KMS-11 (cell line): Measurements from ENCODE around the gene OAF.
"Not testable (repeated sequence)": the region's sequence is repeated elsewhere in the genome, so short reads cannot be mapped to it uniquely, and the experiment has no call there.

ENCODE experiments used
- H2AFZ ChIP-seq: fragments of 200-600 bp; sonication (generic); 2 replicates; pipeline ENCODE4 v1.6.1; 2016; ENCODE audit warnings: antibody characterized with exemption, mixed run types, low read depth
- H3K27ac ChIP-seq: fragments of 200-600 bp; sonication (generic); 2 replicates; pipeline ENCODE4 v1.6.1; 2016; ENCODE audit warnings: mild to moderate bottlenecking, mixed run types
- H3K27me3 ChIP-seq: fragments of 200-600 bp; sonication (generic); 2 replicates; pipeline ENCODE4 v1.6.1; 2017; ENCODE audit warnings: mild to moderate bottlenecking, low read depth, mixed run types, moderate library complexity; ENCODE audit not compliant: insufficient read depth
- H3K36me3 ChIP-seq: fragments of 200-600 bp; sonication (generic); 2 replicates; pipeline ENCODE4 v1.6.1; 2017; ENCODE audit warnings: mild to moderate bottlenecking, mixed run types; ENCODE audit not compliant: insufficient read depth
- H3K4me1 ChIP-seq: fragments of 200-600 bp; sonication (generic); 2 replicates; pipeline ENCODE4 v1.6.1; 2016; ENCODE audit warnings: mild to moderate bottlenecking, low read depth, mixed run types; ENCODE audit not compliant: poor library complexity, severe bottlenecking
- H3K4me2 ChIP-seq: fragments of 200-600 bp; sonication (generic); 2 replicates; pipeline ENCODE4 v1.7.0; 2016; ENCODE audit warnings: mild to moderate bottlenecking, mixed run types
- H3K4me3 ChIP-seq: fragments of 200-600 bp; sonication (generic); IDR thresholded peaks from 2 replicates; pipeline ENCODE4 v1.6.1; 2017; ENCODE audit warnings: low read depth, low read length, mixed read lengths; ENCODE audit not compliant: insufficient read depth
- H3K79me2 ChIP-seq: fragments of 200-600 bp; sonication (generic); 2 replicates; pipeline ENCODE4 v1.6.1; 2016; ENCODE audit warnings: low read depth, mixed run types; ENCODE audit not compliant: insufficient read depth
- H3K9ac ChIP-seq: fragments of 200-600 bp; sonication (generic); 2 replicates; pipeline ENCODE4 v1.6.1; 2016; ENCODE audit warnings: mild to moderate bottlenecking, mixed run types
- H4K20me1 ChIP-seq: fragments of 200-600 bp; sonication (generic); 2 replicates; pipeline ENCODE4 v1.6.1; 2016; ENCODE audit warnings: mild to moderate bottlenecking, mixed run types; ENCODE audit not compliant: insufficient read depth
- TF ChIP-seq, protein P1 (sequence below): fragments of 200-600 bp; sonication (generic); conservative IDR thresholded peaks from 2 replicates; pipeline ENCODE4 v1.6.1; 2017; ENCODE audit warnings: low read depth, mild to moderate bottlenecking, antibody characterized with exemption, low read length, moderate library complexity, mixed read lengths

OAF gene

GRCh38 chr11:120245434-120245833 lies 34.6 kb downstream of the OAF start:
- Histone ChIP-seq H3K27ac (no peak overlapping the region), H3K9ac (no peak overlapping the region), H3K4me1 (no peaks in the 10 kb centered on the region), H2AFZ (no peak overlapping the region), H3K27me3 (no peaks in the 10 kb centered on the region), H3K4me2 (no peak overlapping the region), H3K4me3 (no peak overlapping the region), H4K20me1 (no peaks in the 10 kb centered on the region), H3K36me3 (no peaks in the 10 kb centered on the region), H3K79me2 (no peaks in the 10 kb centered on the region)
- TF ChIP-seq, protein P1, sequence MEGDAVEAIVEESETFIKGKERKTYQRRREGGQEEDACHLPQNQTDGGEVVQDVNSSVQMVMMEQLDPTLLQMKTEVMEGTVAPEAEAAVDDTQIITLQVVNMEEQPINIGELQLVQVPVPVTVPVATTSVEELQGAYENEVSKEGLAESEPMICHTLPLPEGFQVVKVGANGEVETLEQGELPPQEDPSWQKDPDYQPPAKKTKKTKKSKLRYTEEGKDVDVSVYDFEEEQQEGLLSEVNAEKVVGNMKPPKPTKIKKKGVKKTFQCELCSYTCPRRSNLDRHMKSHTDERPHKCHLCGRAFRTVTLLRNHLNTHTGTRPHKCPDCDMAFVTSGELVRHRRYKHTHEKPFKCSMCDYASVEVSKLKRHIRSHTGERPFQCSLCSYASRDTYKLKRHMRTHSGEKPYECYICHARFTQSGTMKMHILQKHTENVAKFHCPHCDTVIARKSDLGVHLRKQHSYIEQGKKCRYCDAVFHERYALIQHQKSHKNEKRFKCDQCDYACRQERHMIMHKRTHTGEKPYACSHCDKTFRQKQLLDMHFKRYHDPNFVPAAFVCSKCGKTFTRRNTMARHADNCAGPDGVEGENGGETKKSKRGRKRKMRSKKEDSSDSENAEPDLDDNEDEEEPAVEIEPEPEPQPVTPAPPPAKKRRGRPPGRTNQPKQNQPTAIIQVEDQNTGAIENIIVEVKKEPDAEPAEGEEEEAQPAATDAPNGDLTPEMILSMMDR, result no peak

DNA sequence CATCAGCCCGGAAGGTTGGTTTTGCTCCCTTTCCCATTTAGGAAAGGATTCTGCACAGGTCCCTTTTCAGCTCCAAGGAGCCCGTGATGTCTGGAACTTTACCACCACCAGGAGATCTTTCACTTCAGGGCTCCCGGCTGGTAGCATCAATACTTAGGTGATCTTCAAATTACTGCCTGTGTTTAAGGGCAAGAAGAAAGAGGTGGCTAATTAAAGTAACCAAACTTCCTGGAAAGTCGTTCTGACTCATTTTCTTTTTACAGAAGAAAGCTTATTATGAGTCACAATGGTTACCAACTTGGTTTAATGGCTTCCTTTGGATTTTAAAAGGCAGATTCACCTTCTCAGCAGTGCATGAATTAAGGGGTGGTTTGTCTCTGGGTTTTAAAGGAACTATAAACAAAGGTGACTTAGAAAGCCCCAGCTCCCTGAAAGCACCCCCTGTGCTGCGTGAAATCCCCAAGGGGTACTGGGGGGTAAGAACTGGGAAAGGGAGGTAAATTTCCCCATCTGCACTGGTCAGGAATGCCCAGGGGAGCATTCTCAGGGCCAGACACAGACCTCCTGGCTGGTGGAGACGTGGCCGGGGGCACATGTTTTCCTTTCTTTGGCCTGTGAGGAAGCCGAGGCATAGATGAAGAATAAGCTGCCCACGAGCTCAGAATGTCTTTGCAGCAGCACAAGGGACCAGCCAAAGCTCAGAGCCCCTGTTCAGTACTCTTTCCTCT lies 37.9 kb downstream of the OAF start:
- Histone ChIP-seq H3K4me1 (no peaks in the 10 kb centered on the region), H3K27me3 (no peaks in the 10 kb centered on the region), H3K36me3 (no peaks in the 10 kb centered on the region), H2AFZ (no peak overlapping the region), H3K4me2 (no peak overlapping the region), H4K20me1 (no peaks in the 10 kb centered on the region), H3K9ac (no peak overlapping the region), H3K79me2 (no peaks in the 10 kb centered on the region), H3K4me3 (no peak overlapping the region), H3K27ac (no peak overlapping the region)
- TF ChIP-seq, protein P1, result no peak

GRCh38 chr11:120249279-120250262 lies 38.7 kb downstream of the OAF start:
- Histone ChIP-seq H2AFZ (no peak overlapping the region), H3K79me2 (no peaks in the 10 kb centered on the region), H3K4me1 (no peaks in the 10 kb centered on the region), H3K4me3 (no peak overlapping the region), H3K27me3 (no peaks in the 10 kb centered on the region), H3K9ac (no peak overlapping the region), H3K4me2 (no peak overlapping the region), H3K27ac (no peak overlapping the region), H4K20me1 (no peaks in the 10 kb centered on the region), H3K36me3 (no peaks in the 10 kb centered on the region)
- TF ChIP-seq, protein P1, result no peak

DNA sequence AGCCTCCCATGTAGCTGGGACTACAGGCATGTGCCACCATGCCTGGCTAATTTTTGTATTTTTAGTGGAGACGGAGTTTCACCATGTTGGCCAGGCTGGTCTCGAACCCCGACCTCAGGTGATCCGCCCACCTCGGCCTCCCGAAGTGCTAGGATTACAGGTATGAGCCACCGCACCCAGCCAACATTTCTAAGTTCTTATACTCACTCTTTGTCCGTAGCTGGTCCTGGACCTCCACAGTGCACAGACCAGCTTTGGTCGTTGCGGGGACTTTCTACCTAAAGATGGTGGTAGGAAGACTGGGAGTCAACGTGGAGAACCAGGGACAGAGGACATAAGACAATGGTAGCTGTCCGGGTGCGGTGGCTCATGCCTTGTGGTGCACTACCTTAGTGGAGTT lies 42.5 kb downstream of the OAF start:
- H3K9ac ChIP-seq, H3K4me3 ChIP-seq, H3K27ac ChIP-seq, H3K4me1 ChIP-seq, H3K36me3 ChIP-seq, H3K27me3 ChIP-seq, H3K79me2 ChIP-seq, H3K4me2 ChIP-seq, H4K20me1 ChIP-seq, H2AFZ ChIP-seq: not testable (repeated sequence)
